K562 (cell line): ENCODE results near the gene CFAP58.

Source experiments
- BMI1 ChIP-seq: fragments of 150-350 bp; IDR thresholded peaks from 2 replicates; pipeline ENCODE4 v1.6.1; 2014; ENCODE audit warnings: low read length
- LEF1 ChIP-seq: fragments of 450-650 bp; IDR thresholded peaks from 2 replicates; pipeline ENCODE4 v1.6.1; 2016; ENCODE audit warnings: mild to moderate bottlenecking
- MECOM ChIP-seq: fragments of 250-450 bp; sonication (Bioruptor Pico); IDR thresholded peaks from 2 replicates; pipeline ENCODE4 v1.8.0; 2022; ENCODE audit warnings: inconsistent platforms
- MYNN ChIP-seq, 2 experiments: sonication (generic); formaldehyde crosslinking in 1 of 2; IDR thresholded peaks; 2 replicates each; pipeline versions ENCODE4 v1.5.0 to v1.6.1; 2016 to 2020; ENCODE audit warnings: antibody characterized with exemption in 1 of 2, missing genetic modification reagents in 1 of 2
- NCOA1 ChIP-seq: fragments of 450-650 bp; IDR thresholded peaks from 2 replicates; pipeline ENCODE4 v1.6.1; 2016; ENCODE audit warnings: low read depth
- NCOR1 ChIP-seq: fragments of 450-650 bp; IDR thresholded peaks from 2 replicates; pipeline ENCODE4 v1.6.1; 2016; ENCODE audit warnings: mild to moderate bottlenecking, moderate library complexity
- RUNX1 ChIP-seq: sonication (generic); IDR thresholded peaks from 2 replicates; pipeline ENCODE4 v1.6.1; 2016; ENCODE audit warnings: antibody characterized with exemption, low read depth
- TF ChIP-seq, protein P1 (sequence below): fragments of 250-450 bp; sonication (Bioruptor Pico); IDR thresholded peaks from 2 replicates; pipeline ENCODE4 v1.8.0; 2021; ENCODE audit warnings: moderate library complexity, mild to moderate bottlenecking, inconsistent platforms
- TF ChIP-seq, protein P2 (sequence below), 3 experiments: IDR thresholded peaks in 2 of 3; conservative IDR thresholded peaks in 1 of 3; 2 replicates each; pipeline ENCODE4 v1.5.1; 2011 to 2012; ENCODE audit warnings: low read length in 3 of 3, mild to moderate bottlenecking in 3 of 3, control low read depth in 2 of 3, improper control_type of control experiment in 1 of 3, inconsistent platforms in 1 of 3, low read depth in 1 of 3, mixed read lengths in 1 of 3, moderate library complexity in 1 of 3; ENCODE audit not compliant: insufficient read depth in 2 of 3

- no peak for TF ChIP-seq RUNX1
- TF ChIP-seq, protein P1, sequence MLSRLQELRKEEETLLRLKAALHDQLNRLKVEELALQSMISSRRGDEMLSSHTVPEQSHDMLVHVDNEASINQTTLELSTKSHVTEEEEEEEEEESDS (CRISPR knock-in tag): no peak
- TF ChIP-seq LEF1: no peak
- no peak for TF ChIP-seq MECOM (CRISPR knock-in tag)
- no peak for TF ChIP-seq NCOR1
- no peak for TF ChIP-seq NCOA1
- TF ChIP-seq, protein P2, sequence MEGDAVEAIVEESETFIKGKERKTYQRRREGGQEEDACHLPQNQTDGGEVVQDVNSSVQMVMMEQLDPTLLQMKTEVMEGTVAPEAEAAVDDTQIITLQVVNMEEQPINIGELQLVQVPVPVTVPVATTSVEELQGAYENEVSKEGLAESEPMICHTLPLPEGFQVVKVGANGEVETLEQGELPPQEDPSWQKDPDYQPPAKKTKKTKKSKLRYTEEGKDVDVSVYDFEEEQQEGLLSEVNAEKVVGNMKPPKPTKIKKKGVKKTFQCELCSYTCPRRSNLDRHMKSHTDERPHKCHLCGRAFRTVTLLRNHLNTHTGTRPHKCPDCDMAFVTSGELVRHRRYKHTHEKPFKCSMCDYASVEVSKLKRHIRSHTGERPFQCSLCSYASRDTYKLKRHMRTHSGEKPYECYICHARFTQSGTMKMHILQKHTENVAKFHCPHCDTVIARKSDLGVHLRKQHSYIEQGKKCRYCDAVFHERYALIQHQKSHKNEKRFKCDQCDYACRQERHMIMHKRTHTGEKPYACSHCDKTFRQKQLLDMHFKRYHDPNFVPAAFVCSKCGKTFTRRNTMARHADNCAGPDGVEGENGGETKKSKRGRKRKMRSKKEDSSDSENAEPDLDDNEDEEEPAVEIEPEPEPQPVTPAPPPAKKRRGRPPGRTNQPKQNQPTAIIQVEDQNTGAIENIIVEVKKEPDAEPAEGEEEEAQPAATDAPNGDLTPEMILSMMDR (IDR thresholded peaks at IDR 0.05 in 2 of 3, conservative IDR thresholded peaks at IDR 0.05 in 1 of 3; ENCODE audit: insufficient read depth in 2 of 3, low read depth in 1 of 3, low read length in 3 of 3): no peak
- no peak for TF ChIP-seq BMI1
- no peak for TF ChIP-seq MYNN (IDR thresholded peaks at IDR 0.05)
- no peak for TF ChIP-seq MYNN (CRISPR knock-in tag; IDR thresholded peaks at IDR 0.05)
Observed at GRCh38 chr10:104316321-104317099, 37.1 kb upstream of the CFAP58 start.
